LNCAP (cell line): ENCODE data around the gene MSRB1.

Experiments used
- TF ChIP-seq, protein P1 (sequence below): fragments of 450-650 bp; IDR thresholded peaks from 2 replicates; pipeline ENCODE4 v1.5.1; 2017; ENCODE audit warnings: mild to moderate bottlenecking

The MSRB1 gene

DNA sequence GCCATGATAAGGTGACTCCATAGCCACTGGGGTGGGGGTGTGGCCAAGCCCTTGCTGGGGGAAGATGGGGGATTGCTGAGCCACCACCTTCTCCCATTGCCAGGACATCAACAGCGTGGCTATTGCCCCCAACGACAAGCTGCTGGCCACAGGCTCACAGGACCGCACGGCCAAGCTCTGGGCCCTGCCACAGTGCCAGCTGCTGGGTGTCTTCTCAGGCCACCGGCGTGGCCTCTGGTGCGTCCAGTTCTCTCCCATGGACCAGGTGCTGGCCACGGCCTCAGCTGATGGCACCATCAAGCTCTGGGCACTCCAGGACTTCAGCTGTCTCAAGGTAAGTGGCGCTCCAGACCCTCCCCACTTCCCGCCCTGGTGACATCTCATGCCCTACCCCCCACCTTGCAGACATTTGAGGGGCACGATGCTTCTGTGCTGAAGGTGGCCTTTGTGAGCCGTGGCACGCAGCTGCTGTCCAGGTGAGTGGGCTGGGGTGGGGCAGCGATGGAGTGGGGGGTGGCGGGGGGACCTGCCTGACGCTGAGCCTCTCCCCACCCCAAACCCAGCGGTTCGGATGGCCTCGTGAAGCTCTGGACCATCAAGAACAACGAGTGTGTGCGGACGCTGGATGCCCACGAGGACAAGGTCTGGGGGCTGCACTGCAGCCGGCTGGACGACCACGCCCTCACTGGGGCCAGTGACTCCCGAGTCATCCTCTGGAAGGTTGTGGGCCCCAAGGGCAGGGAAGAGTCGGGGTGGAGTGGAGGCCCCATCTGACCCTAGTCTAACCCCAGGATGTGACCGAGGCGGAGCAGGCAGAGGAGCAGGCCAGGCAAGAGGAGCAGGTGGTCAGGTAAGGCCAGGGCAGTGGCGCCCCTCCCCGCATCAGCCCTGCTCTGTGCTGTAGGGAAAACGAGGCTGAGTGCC, 34.2 kb upstream of the MSRB1 start:
- TF ChIP-seq, protein P1, sequence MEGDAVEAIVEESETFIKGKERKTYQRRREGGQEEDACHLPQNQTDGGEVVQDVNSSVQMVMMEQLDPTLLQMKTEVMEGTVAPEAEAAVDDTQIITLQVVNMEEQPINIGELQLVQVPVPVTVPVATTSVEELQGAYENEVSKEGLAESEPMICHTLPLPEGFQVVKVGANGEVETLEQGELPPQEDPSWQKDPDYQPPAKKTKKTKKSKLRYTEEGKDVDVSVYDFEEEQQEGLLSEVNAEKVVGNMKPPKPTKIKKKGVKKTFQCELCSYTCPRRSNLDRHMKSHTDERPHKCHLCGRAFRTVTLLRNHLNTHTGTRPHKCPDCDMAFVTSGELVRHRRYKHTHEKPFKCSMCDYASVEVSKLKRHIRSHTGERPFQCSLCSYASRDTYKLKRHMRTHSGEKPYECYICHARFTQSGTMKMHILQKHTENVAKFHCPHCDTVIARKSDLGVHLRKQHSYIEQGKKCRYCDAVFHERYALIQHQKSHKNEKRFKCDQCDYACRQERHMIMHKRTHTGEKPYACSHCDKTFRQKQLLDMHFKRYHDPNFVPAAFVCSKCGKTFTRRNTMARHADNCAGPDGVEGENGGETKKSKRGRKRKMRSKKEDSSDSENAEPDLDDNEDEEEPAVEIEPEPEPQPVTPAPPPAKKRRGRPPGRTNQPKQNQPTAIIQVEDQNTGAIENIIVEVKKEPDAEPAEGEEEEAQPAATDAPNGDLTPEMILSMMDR: no peak

DNA sequence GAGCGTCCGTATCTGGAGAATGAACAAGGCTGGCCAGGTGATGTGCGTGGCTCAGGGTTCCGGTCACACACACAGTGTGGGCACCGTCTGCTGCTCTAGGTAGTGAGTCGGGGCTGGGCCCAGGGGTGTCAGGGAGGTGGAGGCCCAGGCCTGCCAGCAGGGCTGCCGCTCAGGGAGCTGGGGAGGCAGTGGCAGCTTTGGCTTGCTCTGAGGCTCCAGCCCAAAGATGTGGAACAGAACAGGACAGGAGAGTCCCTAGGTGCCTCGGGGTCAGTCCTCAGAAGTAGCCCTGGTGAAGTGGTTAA, 33.2 kb upstream of the MSRB1 start:
- TF ChIP-seq, protein P1: no peak

DNA sequence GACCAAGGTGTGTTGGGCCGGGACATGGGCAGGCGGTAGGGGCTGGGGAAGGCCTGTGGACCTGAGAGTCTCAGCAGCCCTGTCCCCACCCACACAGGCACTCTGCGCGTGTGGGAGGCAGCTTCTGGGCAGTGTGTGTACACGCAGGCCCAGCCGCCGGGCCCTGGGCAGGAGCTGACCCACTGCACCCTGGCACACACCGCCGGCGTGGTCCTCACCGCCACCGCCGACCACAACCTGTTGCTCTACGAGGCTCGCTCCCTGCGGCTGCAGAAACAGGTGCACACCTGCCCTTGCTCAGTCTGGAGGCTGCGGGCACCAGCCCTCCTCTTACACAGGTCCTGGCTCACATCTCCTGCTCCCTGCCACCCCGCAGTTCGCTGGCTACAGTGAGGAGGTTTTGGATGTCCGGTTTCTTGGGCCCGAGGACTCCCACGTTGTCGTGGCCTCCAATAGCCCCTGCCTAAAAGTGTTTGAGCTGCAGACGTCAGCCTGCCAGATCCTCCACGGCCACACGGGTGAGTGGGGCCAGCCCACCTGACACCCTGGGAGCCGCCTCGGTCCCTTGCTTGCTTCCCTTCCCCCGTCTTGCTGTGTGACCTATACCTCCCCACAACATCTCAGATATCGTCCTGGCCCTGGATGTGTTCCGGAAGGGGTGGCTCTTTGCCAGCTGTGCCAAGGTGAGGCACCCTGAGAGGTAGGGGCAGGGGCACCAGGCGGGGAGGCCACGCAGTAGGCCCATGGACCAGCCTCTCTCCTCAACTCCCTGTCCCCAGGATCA, 32.6 kb upstream of the MSRB1 start:
- TF ChIP-seq, protein P1: no peak

DNA sequence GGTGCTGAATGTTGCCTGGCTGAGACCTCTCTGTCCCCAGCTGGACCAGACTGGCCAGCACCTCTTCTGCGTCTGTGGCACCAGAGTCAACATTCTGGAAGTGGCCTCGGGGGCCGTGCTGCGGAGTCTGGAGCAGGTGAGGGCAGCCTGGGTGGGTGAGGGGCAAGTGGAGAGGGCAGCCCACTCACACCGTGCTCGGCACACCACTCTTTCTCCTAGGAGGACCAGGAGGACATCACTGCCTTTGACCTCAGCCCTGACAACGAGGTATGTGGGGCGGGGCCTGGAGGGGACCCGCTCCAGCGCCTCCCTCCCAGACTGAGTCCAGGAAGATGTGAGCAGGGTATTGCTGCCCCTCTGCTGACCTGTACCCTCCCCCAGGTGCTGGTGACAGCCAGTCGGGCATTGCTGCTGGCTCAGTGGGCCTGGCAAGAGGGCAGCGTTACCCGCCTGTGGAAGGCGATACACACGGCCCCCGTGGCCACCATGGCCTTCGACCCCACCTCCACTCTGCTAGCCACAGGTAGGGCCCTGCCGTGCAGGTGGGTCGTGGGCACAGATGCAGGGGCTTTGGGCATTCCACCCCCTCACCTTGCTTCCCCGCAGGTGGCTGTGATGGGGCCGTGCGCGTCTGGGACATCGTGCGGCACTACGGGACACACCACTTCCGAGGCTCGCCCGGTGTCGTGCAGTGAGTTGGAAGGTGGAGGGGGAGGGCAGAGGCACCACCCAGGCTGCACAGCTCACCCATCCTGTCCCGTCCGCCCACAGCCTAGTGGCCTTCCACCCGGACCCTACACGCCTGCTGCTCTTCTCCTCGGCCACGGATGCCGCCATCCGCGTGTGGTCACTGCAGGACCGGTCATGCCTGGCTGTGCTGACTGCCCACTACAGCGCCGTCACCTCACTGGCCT, 31.4 kb upstream of the MSRB1 start:
- TF ChIP-seq, protein P1: no peak

DNA sequence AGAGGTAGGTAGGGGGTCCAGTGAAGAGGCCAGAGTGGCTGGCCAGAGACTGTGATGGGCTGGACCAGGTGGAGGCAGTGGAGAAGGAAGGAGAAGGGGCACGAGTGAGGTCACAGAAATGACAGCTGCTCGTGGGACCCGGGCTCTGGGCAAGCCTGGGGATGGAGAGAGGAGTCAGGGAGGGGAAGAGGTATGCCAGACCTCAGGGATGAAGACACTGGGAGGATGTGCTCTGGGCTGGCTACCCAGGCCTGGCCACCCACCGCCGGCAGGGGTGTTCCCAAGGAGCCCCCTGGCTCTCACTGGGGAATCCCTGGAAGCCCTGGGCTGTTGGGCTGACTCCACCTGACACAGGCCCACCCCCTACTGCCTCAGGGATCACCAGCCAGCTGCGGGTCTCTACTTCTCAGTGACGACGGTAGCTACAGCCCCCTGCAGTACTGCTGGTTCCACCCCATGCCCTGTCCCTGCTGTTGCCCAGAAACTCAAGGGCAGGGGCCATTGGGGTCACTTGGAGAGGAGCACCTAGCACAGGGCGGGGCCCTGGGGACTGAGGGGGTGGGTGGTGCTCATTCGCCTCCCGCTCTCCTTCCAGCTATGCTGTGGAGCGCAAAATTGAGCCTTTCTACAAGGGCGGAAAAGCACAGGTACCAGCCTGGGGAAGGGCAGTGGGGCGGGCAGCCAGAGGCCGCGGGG, 30.6 kb upstream of the MSRB1 start:
- TF ChIP-seq, protein P1: no peak

DNA sequence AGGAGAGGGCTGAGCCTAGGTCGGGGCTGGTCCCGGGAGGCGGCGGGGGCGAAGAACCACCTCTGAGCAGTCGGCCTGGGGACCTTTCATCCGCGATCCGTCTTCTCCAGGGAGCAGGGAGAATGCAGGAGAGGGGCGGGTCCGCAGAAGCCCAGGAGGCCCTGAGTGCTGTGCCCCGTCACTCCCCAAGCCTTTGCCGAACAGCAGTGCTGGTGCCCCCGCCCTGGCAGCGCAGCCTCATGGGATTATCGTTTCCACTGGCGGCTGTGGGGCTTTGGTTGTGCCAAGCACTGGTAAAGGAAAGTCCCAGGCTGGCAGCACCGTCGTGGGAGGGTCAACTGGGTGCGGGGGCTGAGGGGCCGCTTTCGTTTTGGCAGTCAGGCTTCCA, 29.5 kb upstream of the MSRB1 start:
- TF ChIP-seq, protein P1: no peak
